BJ (cell line): ENCODE measurements around the gene VWF. TPM values are rescaled to one million over a fixed set of nuclear protein-coding genes. Genes with fewer than 3 reads are reported as not detected.
A peak's percentile ranks its signal among the peaks of the same experiment; 100 is the strongest.

ENCODE experiments used
- CTCF ChIA-PET: fragments of 350-600 bp; formaldehyde crosslinking; extraction: SDS; loops from one replicate; lab custom pipeline; 2021; ENCODE audit warnings: antibody characterized with exemption, inconsistent platforms; lab: Yijun Ruan, JAX
- POLR2A ChIA-PET: fragments of 300-600 bp; sonication (Branson Sonifier 250); formaldehyde crosslinking; extraction: SDS; loops from one replicate; lab custom pipeline; 2021; ENCODE audit warnings: antibody characterized with exemption; lab: Charles Lee
- DNase-seq: peaks from one replicate; pipeline ENCODE4 v3.0.0-alpha.2; 2011; ENCODE audit warnings: low read depth
- H3K27me3 ChIP-seq: 2 replicates; pipeline ENCODE4 v1.6.0; 2011; ENCODE audit warnings: low read length; ENCODE audit not compliant: control insufficient read depth, insufficient read depth
- H3K36me3 ChIP-seq: 2 replicates; pipeline ENCODE4 v1.5.1; 2011; ENCODE audit warnings: low read length; ENCODE audit not compliant: control insufficient read depth, insufficient read depth
- H3K4me3 ChIP-seq: 2 replicates; pipeline ENCODE4 v1.5.1; 2011; ENCODE audit warnings: low read depth, mild to moderate bottlenecking, control low read depth, low read length
- CTCF ChIP-seq: IDR thresholded peaks from 2 replicates; pipeline ENCODE4 v1.5.1; 2011; ENCODE audit warnings: low read depth, mild to moderate bottlenecking, control low read depth, inconsistent platforms, low read length, moderate library complexity; ENCODE audit not compliant: insufficient read depth
- polyA plus RNA-seq: library from polyadenylated mRNA; depleted of rRNA; stranded (reverse); fragments of >200 nt; gene quantifications from 2 replicates; pipeline ENCODE4 v1.2.3, GENCODE V29; 2011

Gene VWF
- polyA plus RNA-seq, 1 experiment: 0.06 TPM

- POLR2A ChIA-PET: no interaction called here
- no peak for DNase-seq
- CTCF ChIA-PET: interaction anchor here (1.1 to 2.6 kb wide), 2 partner anchors 18 to 227 kb away, joined by 3 to 11 read pairs; no protein-coding TSS in a partner anchor
- TF ChIP-seq CTCF: no peak
- Histone ChIP-seq H3K36me3 (no peaks in the 10 kb centered on the region), H3K27me3 (no peaks in the 10 kb centered on the region), H3K4me3 (no peak overlapping the region)
Observed at GRCh38 chr12:6059221-6059620, 65.2 kb downstream of the VWF start.

GRCh38 chr12:6058481-6059161, 65.8 kb downstream of the VWF start:
- TF ChIP-seq CTCF: no peak
- no peaks in the 10 kb centered on the region for H3K27me3 ChIP-seq
- H3K4me3 ChIP-seq: no peak overlapping the region
- DNase-seq: no peak
- POLR2A ChIA-PET: no interaction called here
- CTCF ChIA-PET: interaction anchor here (0.7 to 3.3 kb wide), 5 partner anchors 17 to 227 kb away, joined by 3 to 13 read pairs (median 6); no protein-coding TSS in a partner anchor
- H3K36me3 ChIP-seq: no peaks in the 10 kb centered on the region

- no peak for DNase-seq
- CTCF ChIA-PET: interaction anchor here (0.7 to 3.3 kb wide), 4 partner anchors 69 to 228 kb away, joined by 3 to 13 read pairs (median 8); no protein-coding TSS in a partner anchor
- POLR2A ChIA-PET: no interaction called here
- H3K36me3 ChIP-seq: no peaks in the 10 kb centered on the region
- H3K4me3 ChIP-seq: no peak overlapping the region
- no peak for TF ChIP-seq CTCF
- H3K27me3 ChIP-seq: no peaks in the 10 kb centered on the region
Observed at GRCh38 chr12:6057700-6058099, 66.8 kb downstream of the VWF start.

DNA sequence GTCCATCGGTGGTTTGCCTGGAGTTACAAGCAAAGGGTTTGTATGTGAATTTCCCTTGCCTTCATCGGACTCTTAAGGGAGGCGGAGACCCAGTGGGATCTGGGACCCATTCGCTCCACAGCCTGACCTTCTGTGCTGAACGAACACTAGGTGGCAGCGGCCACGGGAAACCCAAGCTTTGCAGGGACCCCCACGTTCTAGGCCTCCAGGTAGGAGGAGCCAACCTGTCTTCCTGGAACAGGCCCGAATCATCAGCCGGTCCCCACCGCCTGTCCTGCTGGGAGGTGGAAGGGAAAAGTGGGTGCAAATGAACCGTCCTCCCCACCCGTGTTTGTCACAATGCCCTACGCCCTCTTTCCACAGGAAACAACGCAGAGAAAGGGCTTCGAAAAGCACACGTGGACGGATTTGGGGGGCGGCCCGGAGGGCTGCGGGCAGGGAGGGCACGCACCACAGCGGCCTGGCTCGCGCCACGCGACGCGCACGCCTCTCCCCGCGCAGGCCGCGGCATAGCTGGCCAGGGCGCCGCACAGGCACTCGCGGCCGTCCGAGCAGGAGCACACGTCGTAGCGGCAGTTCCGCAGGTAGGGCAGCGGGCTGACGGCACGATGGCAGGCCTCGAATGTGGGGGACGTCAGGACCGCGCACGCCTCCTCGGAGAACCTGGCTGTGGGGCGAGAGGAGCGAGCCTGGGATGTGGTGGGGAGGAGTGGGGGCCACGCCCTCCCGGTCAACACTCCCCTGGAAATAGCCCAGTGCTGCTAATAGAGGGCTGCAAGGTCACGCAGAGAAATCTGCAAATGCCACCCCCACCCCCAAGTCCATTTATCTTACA, 67.8 kb downstream of the VWF start:
- ChIA-PET CTCF (interaction anchor here (1.4 to 3.3 kb wide), 3 partner anchors 68 to 229 kb away, joined by 3 to 13 read pairs (median 11); no protein-coding TSS in a partner anchor), POLR2A (no interaction called here)
- no peaks in the 10 kb centered on the region for H3K27me3 ChIP-seq
- DNase-seq: no peak
- no peak overlapping the region for H3K4me3 ChIP-seq
- H3K36me3 ChIP-seq: no peaks in the 10 kb centered on the region
- peak; percentile 42 for TF ChIP-seq CTCF

- ChIA-PET POLR2A (no interaction called here), CTCF (interaction anchor here (1.1 to 3.2 kb wide), 8 partner anchors 12 to 232 kb away, joined by 3 to 16 read pairs (median 6); no protein-coding TSS in a partner anchor)
- Histone ChIP-seq H3K4me3 (no peak overlapping the region), H3K27me3 (no peaks in the 10 kb centered on the region), H3K36me3 (no peaks in the 10 kb centered on the region)
- no peak for TF ChIP-seq CTCF
- DNase-seq: no peak
Observed at GRCh38 chr12:6053541-6053940, 70.9 kb downstream of the VWF start.
